B cell (primary cell): ENCODE results near the gene UFSP1. TPM values are rescaled to one million over a fixed set of nuclear protein-coding genes. Genes with fewer than 3 reads are reported as not detected.

Source experiments
- ATAC-seq: fragments of 200-7000 bp; cut with Tn5 transposase; one replicate; pipeline ENCODE4 v1.10.0; 2021; ENCODE audit warnings: low read depth, mild to moderate bottlenecking, moderate number of reproducible peaks, moderate library complexity
- CTCF ChIA-PET: fragments of 350-600 bp; sonication (Branson Sonifier 250); formaldehyde crosslinking; loops from one replicate; lab custom pipeline; 2021; ENCODE audit warnings: antibody characterized with exemption, inconsistent platforms; lab: Charles Lee
- POLR2A ChIA-PET: fragments of 350-600 bp; sonication (Branson Sonifier 250); formaldehyde crosslinking; loops from one replicate; lab custom pipeline; 2021; ENCODE audit warnings: antibody characterized with exemption; lab: Charles Lee
- DNase-seq: peaks from one replicate; pipeline ENCODE4 v3.0.0; 2013
- H2AFZ ChIP-seq: 2 replicates; pipeline ENCODE4 v1.6.1; 2012; ENCODE audit warnings: mild to moderate bottlenecking, low read depth, low read length; ENCODE audit not compliant: insufficient read depth, poor library complexity, severe bottlenecking
- H3K27ac ChIP-seq, 2 donors: 1 replicate in 1 of 2; 2 replicates in 1 of 2; pipeline ENCODE4 v1.5.1; 2012 to 2013; ENCODE audit warnings: low read length in 2 of 2, mild to moderate bottlenecking in 2 of 2, moderate library complexity in 1 of 2
- H3K27me3 ChIP-seq, 4 experiments: fragments of 200-600 bp in 1 of 4; sonication (generic) in 1 of 4; replicated peaks in 1 of 4; 1 replicate in 2 of 4; 2 replicates in 2 of 4; pipeline versions ENCODE4 v1.6.1 to v1.7.0; 2013 to 2016; ENCODE audit warnings: low read length in 3 of 4, mild to moderate bottlenecking in 2 of 4, mixed read lengths in 1 of 4, moderate library complexity in 1 of 4; ENCODE audit not compliant: insufficient read depth in 4 of 4, control insufficient read depth in 3 of 4; ENCODE audit errors: control extremely low read depth in 1 of 4
- H3K36me3 ChIP-seq, 2 experiments: replicated peaks in 1 of 2; 1 replicate in 1 of 2; 2 replicates in 1 of 2; pipeline versions ENCODE4 v1.6.1 to v1.7.1; 2013; ENCODE audit warnings: low read length in 1 of 2; ENCODE audit not compliant: insufficient read depth in 2 of 2, control insufficient read depth in 1 of 2; ENCODE audit errors: control extremely low read depth in 1 of 2, extremely low read depth in 1 of 2
- H3K4me1 ChIP-seq, 2 donors: fragments of 200-600 bp in 1 of 2; sonication (generic) in 1 of 2; 1 replicate in 1 of 2; 2 replicates in 1 of 2; pipeline versions ENCODE4 v1.5.1 to v1.6.1; 2013 to 2017; ENCODE audit warnings: low read length in 2 of 2; ENCODE audit not compliant: control insufficient read depth in 2 of 2, insufficient read depth in 2 of 2
- H3K4me2 ChIP-seq: replicated peaks from 2 replicates; pipeline ENCODE3; 2012; ENCODE audit warnings: mild to moderate bottlenecking, low read depth, low read length; ENCODE audit not compliant: poor library complexity, severe bottlenecking
- H3K4me3 ChIP-seq, 5 experiments: fragments of 200-600 bp in 1 of 5; sonication (generic) in 1 of 5; 1 replicate in 3 of 5; 2 replicates in 2 of 5; pipeline versions ENCODE4 v1.5.1 to v1.7.0; 2011 to 2016; ENCODE audit warnings: low read length in 4 of 5, mild to moderate bottlenecking in 4 of 5, low read depth in 2 of 5, control low read depth in 1 of 5, moderate library complexity in 1 of 5; ENCODE audit not compliant: insufficient read depth in 1 of 5; ENCODE audit errors: control extremely low read depth in 1 of 5, extremely low read depth in 1 of 5
- H3K79me2 ChIP-seq: fragments of 200-600 bp; sonication (generic); one replicate; pipeline ENCODE4 v1.6.0; 2016; ENCODE audit warnings: low read length; ENCODE audit not compliant: control insufficient read depth, insufficient read depth
- H3K9ac ChIP-seq: fragments of 200-600 bp; sonication (generic); 2 replicates; pipeline ENCODE4 v1.6.1; 2017; ENCODE audit warnings: mild to moderate bottlenecking, low read length, moderate library complexity
- H3K9me3 ChIP-seq, 3 donors: one replicate each; pipeline versions ENCODE4 v1.6.1 to v1.7.1; 2013; ENCODE audit warnings: low read length in 2 of 3; ENCODE audit not compliant: control insufficient read depth in 2 of 3, insufficient read depth in 1 of 3; ENCODE audit errors: control extremely low read depth in 1 of 3
- H4K20me1 ChIP-seq: 2 replicates; pipeline ENCODE4 v1.6.0; 2012; ENCODE audit warnings: mild to moderate bottlenecking, low read length; ENCODE audit not compliant: insufficient read depth, control insufficient read depth, poor library complexity, severe bottlenecking
- H3K27ac Mint-ChIP-seq: one replicate; pipeline ENCODE4 v1.8.0; 2021; ENCODE audit warnings: mixed read lengths
- H3K27me3 Mint-ChIP-seq: one replicate; pipeline ENCODE4 v1.8.0; 2021; ENCODE audit warnings: mixed read lengths
- H3K4me1 Mint-ChIP-seq: one replicate; pipeline ENCODE4 v1.8.0; 2021; ENCODE audit warnings: mixed read lengths
- H3K4me3 Mint-ChIP-seq: one replicate; pipeline ENCODE4 v1.8.0; 2021; ENCODE audit warnings: mixed read lengths
- H3K9me3 Mint-ChIP-seq: one replicate; pipeline ENCODE4 v1.8.0; 2022; ENCODE audit warnings: mixed read lengths; ENCODE audit not compliant: insufficient read depth
- EZH2 ChIP-seq: IDR thresholded peaks from 2 replicates; pipeline ENCODE4 v1.6.1; 2012; ENCODE audit warnings: borderline replicate concordance, low read depth, mild to moderate bottlenecking, moderate library complexity, low read length; ENCODE audit not compliant: insufficient read depth, poor library complexity, severe bottlenecking
- WGBS: methylation state at CpG from one replicate; pipeline ENCODE4 v1.1.5; 2013; ENCODE audit warnings: missing lambda C conversion rate; ENCODE audit not compliant: insufficient coverage; 5-methylcytosine and 5-hydroxymethylcytosine counted together
- intact Hi-C: fragments of 100-400 bp; cut with micrococcal nuclease; formaldehyde crosslinking; loops from one replicate; pipeline ENCODE4 v1.10.0; 2022
- polyA plus RNA-seq: library from polyadenylated mRNA; depleted of rRNA; stranded (reverse); fragments of >200 nt; gene quantifications from 2 replicates; pipeline ENCODE4 v1.2.3, GENCODE V29; 2012
- total RNA-seq, 2 donors: library from RNA; stranded (reverse); fragments of 120-200 nt in 1 of 2; gene quantifications; 1 replicate in 1 of 2; 2 replicates in 1 of 2; pipeline versions ENCODE4 v1.2.3 to v1.2.4, GENCODE V29; 2013 to 2022
- TF ChIP-seq, protein P1 (sequence below): fragments of 200-600 bp; IDR thresholded peaks from one replicate; pipeline ENCODE4 v1.8.0; 2022; ENCODE audit warnings: antibody characterized with exemption, mild to moderate bottlenecking

UFSP1 gene
- total and polyA plus RNA-seq, 2 donors (not counting 1 experiment from before 2014, with no cell fraction given) = 3.6 to 4.3 TPM

GRCh38 chr7:100884736-100885439 lies 4.6 kb downstream of the UFSP1 start:
- ChIA-PET CTCF (interaction anchor here (3.4 to 3.8 kb wide), 2 partner anchors 10 to 33 kb away, joined by 16 to 17 read pairs; partner anchors contain the start of genes SLC12A9 and SRRT), POLR2A (interaction anchor here (5.6 kb wide), 1 partner anchor 9 kb away, joined by 84 read pairs; the partner anchor contains the start of gene SRRT)
- H3K79me2 ChIP-seq = peaks cover 36% of the 10 kb centered on the region
- no peak overlapping the region for H3K27ac Mint-ChIP-seq
- H2AFZ ChIP-seq = no peak overlapping the region
- H3K27me3 Mint-ChIP-seq = no peaks in the 10 kb centered on the region
- H3K9me3 ChIP-seq = peaks cover 0 to 16% (median 0%) of the 10 kb centered on the region in 3 donors
- H3K4me3 ChIP-seq = no peak overlapping the region
- 98% methylated on average over 17 of the region's 29 CpGs for WGBS
- H3K27me3 ChIP-seq = no peaks in the 10 kb centered on the region
- no peaks in the 10 kb centered on the region for H3K9me3 Mint-ChIP-seq
- intact Hi-C loops = no loop called here
- no peak for DNase-seq
- H4K20me1 ChIP-seq = peaks cover 56% of the 10 kb centered on the region
- no peak for ATAC-seq
- peaks cover 0 to 78% of the 10 kb centered on the region in 2 experiments for H3K36me3 ChIP-seq
- no peak overlapping the region for H3K4me3 Mint-ChIP-seq
- no peak overlapping the region for H3K9ac ChIP-seq
- no peak overlapping the region for H3K4me2 ChIP-seq
- peaks cover 28 to 34% of the 10 kb centered on the region in 2 donors for H3K4me1 ChIP-seq
- no peak overlapping the region for H3K27ac ChIP-seq
- TF ChIP-seq EZH2 = no peak
- TF ChIP-seq, protein P1, sequence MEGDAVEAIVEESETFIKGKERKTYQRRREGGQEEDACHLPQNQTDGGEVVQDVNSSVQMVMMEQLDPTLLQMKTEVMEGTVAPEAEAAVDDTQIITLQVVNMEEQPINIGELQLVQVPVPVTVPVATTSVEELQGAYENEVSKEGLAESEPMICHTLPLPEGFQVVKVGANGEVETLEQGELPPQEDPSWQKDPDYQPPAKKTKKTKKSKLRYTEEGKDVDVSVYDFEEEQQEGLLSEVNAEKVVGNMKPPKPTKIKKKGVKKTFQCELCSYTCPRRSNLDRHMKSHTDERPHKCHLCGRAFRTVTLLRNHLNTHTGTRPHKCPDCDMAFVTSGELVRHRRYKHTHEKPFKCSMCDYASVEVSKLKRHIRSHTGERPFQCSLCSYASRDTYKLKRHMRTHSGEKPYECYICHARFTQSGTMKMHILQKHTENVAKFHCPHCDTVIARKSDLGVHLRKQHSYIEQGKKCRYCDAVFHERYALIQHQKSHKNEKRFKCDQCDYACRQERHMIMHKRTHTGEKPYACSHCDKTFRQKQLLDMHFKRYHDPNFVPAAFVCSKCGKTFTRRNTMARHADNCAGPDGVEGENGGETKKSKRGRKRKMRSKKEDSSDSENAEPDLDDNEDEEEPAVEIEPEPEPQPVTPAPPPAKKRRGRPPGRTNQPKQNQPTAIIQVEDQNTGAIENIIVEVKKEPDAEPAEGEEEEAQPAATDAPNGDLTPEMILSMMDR = no peak
- peaks cover 44% of the 10 kb centered on the region for H3K4me1 Mint-ChIP-seq
